ENCODE data around the gene PLXDC2.

The PLXDC2 gene

DNA sequence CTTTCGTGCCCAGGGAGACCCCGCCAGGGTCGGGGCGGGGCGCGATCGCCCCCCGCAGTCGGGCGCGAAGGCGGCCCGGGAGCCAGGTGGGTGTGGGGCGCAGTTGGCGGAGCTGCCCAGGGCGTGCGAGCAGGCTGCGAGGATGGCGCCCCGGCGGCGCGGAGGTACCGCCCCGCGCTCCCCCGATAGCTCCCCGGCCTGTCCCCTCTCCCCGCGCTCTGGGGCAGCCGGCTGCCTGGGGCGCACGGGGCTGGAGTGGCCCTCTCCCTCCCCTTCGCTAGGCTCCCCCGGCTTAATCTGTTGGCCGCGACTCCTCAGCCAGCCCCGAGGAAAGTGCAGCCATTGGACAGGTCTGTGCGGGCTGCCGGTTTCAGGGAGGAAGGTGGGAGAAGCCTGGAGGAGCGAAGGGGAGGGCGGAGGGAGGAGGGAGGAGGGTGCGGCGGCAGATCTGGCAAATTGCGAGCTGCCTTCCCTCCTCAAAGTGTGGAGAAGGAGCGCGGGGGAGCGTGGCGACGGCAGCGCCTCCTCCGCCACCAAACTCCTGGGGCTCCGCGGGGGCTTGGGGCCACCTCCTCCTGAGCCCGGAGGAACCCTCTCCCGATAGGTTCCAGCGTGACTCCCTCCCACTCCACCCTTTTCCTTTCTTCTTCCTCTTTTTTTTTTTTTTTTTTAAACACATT is 361 bp upstream of the PLXDC2 start (continued):
- TF ChIP-seq, protein P1, sequence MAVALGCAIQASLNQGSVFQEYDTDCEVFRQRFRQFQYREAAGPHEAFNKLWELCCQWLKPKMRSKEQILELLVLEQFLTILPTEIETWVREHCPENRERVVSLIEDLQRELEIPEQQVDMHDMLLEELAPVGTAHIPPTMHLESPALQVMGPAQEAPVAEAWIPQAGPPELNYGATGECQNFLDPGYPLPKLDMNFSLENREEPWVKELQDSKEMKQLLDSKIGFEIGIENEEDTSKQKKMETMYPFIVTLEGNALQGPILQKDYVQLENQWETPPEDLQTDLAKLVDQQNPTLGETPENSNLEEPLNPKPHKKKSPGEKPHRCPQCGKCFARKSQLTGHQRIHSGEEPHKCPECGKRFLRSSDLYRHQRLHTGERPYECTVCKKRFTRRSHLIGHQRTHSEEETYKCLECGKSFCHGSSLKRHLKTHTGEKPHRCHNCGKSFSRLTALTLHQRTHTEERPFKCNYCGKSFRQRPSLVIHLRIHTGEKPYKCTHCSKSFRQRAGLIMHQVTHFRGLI (tag by site-specific recombination; IDR thresholded peaks at IDR 0.05): 0 out of 2 replicates have a peak, but pooled peaks have one; percentile 45
- TF ChIP-seq EGR2 (tag by site-specific recombination; IDR thresholded peaks at IDR 0.05; ENCODE audit: low read depth) (peak; percentile 73), ZNF221 (tag by site-specific recombination; IDR thresholded peaks at IDR 0.05; ENCODE audit: borderline replicate concordance) (no peak), ZBTB20 (tag by site-specific recombination; IDR thresholded peaks at IDR 0.05) (peak; percentile 36; the same call in 1 of the 2 replicates), ZFP41 (tag by site-specific recombination; IDR thresholded peaks at IDR 0.05; ENCODE audit: borderline replicate concordance) (no peak), SP2 (tag by site-specific recombination; IDR thresholded peaks at IDR 0.05) (peak; percentile 80), PATZ1 (tag by site-specific recombination; IDR thresholded peaks at IDR 0.05) (peak; percentile 43; the same call in 1 of the 2 replicates)
- TF ChIP-seq, protein P2, sequence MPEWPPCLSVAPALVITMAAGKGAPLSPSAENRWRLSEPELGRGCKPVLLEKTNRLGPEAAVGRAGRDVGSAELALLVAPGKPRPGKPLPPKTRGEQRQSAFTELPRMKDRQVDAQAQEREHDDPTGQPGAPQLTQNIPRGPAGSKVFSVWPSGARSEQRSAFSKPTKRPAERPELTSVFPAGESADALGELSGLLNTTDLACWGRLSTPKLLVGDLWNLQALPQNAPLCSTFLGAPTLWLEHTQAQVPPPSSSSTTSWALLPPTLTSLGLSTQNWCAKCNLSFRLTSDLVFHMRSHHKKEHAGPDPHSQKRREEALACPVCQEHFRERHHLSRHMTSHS (tag by site-specific recombination; IDR thresholded peaks at IDR 0.05): no peak

GRCh38 chr10:19817231-19817933 is 1.1 kb downstream of the PLXDC2 start:
- ChIA-PET POLR2A (interaction anchor here (1.5 kb wide), 1 partner anchor 9 kb away, joined by 3 read pairs; no protein-coding TSS in a partner anchor), CTCF (interaction anchor here (0.6 to 0.8 kb wide), 2 partner anchors 11 to 949 kb away, joined by 3 read pairs; no protein-coding TSS in a partner anchor)
- Histone ChIP-seq H3K4me1 (ENCODE audit: control insufficient read depth, insufficient read depth, low read length) (peaks cover 2% of the 10 kb centered on the region; the same call in 1 of the 2 replicates), H3K36me3 (ENCODE audit: control insufficient read depth in 2 of 2, insufficient read depth in 1 of 2, low read length in 2 of 2) (no peaks in the 10 kb centered on the region; a peak in 1 of 3 replicates), H3K4me3 (ENCODE audit: low read depth, low read length) (peak overlapping the region; percentile 67), H3K9me3 (ENCODE audit: control insufficient read depth, insufficient read depth, low read depth, low read length) (no peaks in the 10 kb centered on the region), H3K27ac (ENCODE audit: extremely low read depth, low read depth, low read length) (peak overlapping the region; percentile 90)
- TF ChIP-seq, protein P3, sequence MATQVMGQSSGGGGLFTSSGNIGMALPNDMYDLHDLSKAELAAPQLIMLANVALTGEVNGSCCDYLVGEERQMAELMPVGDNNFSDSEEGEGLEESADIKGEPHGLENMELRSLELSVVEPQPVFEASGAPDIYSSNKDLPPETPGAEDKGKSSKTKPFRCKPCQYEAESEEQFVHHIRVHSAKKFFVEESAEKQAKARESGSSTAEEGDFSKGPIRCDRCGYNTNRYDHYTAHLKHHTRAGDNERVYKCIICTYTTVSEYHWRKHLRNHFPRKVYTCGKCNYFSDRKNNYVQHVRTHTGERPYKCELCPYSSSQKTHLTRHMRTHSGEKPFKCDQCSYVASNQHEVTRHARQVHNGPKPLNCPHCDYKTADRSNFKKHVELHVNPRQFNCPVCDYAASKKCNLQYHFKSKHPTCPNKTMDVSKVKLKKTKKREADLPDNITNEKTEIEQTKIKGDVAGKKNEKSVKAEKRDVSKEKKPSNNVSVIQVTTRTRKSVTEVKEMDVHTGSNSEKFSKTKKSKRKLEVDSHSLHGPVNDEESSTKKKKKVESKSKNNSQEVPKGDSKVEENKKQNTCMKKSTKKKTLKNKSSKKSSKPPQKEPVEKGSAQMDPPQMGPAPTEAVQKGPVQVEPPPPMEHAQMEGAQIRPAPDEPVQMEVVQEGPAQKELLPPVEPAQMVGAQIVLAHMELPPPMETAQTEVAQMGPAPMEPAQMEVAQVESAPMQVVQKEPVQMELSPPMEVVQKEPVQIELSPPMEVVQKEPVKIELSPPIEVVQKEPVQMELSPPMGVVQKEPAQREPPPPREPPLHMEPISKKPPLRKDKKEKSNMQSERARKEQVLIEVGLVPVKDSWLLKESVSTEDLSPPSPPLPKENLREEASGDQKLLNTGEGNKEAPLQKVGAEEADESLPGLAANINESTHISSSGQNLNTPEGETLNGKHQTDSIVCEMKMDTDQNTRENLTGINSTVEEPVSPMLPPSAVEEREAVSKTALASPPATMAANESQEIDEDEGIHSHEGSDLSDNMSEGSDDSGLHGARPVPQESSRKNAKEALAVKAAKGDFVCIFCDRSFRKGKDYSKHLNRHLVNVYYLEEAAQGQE (tag by site-specific recombination; IDR thresholded peaks at IDR 0.05): no peak
- TF ChIP-seq BCL11A (tag by site-specific recombination; IDR thresholded peaks at IDR 0.05; ENCODE audit: low read depth): no peak
- TF ChIP-seq SP7 (tag by site-specific recombination; IDR thresholded peaks at IDR 0.05): no peak
- TF ChIP-seq ZNF791 (tag by site-specific recombination; IDR thresholded peaks at IDR 0.05): no peak
- TF ChIP-seq ZNF169 (tag by site-specific recombination; IDR thresholded peaks at IDR 0.05): no peak
- TF ChIP-seq SP3 (tag by site-specific recombination; IDR thresholded peaks at IDR 0.05): no peak
- TF ChIP-seq, protein P4, sequence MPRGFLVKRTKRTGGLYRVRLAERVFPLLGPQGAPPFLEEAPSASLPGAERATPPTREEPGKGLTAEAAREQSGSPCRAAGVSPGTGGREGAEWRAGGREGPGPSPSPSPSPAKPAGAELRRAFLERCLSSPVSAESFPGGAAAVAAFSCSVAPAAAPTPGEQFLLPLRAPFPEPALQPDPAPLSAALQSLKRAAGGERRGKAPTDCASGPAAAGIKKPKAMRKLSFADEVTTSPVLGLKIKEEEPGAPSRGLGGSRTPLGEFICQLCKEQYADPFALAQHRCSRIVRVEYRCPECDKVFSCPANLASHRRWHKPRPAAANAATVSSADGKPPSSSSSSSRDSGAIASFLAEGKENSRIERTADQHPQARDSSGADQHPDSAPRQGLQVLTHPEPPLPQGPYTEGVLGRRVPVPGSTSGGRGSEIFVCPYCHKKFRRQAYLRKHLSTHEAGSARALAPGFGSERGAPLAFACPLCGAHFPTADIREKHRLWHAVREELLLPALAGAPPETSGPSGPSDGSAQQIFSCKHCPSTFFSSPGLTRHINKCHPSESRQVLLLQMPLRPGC (tag by site-specific recombination; IDR thresholded peaks at IDR 0.05): no peak
- TF ChIP-seq ZNF555 (tag by site-specific recombination; conservative IDR thresholded peaks at IDR 0.05): no peak
- peak; percentile 30 for TF ChIP-seq SP2 (tag by site-specific recombination; IDR thresholded peaks at IDR 0.05)
- TF ChIP-seq ZNF155 (tag by site-specific recombination; IDR thresholded peaks at IDR 0.05): no peak
- no peak for TF ChIP-seq ZNF530 (tag by site-specific recombination; IDR thresholded peaks at IDR 0.05; ENCODE audit: low read depth)
- peak; percentile 61 for TF ChIP-seq EGR2 (tag by site-specific recombination; IDR thresholded peaks at IDR 0.05; ENCODE audit: low read depth)
- peak; percentile 47; the same call in 1 of the 2 replicates for TF ChIP-seq ZBTB20 (tag by site-specific recombination; IDR thresholded peaks at IDR 0.05)
